SH-SY5Y (cell line): ENCODE measurements around the gene ARL2.

Experiments used
- GATA2 ChIP-seq: IDR thresholded peaks from 2 replicates; pipeline ENCODE4 v1.6.1; 2011; ENCODE audit warnings: mild to moderate bottlenecking, low read depth, low read length
- GATA3 ChIP-seq: IDR thresholded peaks from 2 replicates; pipeline ENCODE4 v1.6.1; 2011; ENCODE audit warnings: low read depth, mild to moderate bottlenecking, low read length, moderate library complexity

The ARL2 gene

DNA sequence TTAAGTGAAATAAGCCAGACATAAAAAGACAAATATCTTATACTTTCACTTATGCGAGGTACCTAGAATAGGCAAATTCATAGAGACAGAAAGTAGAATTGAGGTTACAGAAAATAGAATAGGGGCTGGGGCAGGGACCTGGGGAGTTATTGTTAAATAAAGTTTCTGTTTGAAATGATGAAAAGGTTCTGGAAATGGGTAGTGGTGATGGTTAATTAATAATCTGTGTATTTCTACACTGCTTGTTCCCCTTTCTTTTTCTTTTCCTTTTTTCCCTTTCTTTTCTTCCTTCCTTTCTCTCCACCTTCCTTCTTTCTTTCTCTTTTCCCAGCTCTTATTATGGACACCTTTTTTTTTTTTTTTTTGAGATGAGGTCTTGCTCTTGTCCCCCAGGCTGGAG is 41.6 kb downstream of the ARL2 start:
- TF ChIP-seq GATA3 (no peak), GATA2 (no peak)

DNA sequence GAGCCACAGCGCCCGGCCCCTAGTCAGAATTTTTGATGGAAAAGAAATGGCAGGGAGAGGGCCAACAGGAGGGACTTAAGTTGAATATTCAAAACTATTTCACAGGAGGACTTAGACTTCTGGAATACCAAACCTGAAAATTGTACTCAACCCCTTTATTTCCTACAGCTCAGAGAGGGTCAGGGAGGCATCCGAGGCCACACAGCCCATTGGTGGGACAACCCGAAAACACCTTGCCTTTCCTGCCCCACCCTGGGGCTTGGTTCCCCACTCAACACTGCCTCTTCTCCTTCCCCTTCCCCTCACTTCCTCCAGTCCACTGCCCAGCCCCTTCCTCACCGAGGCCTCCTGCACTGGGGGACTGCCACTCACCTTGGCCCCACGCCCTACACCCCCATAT is 43.0 kb downstream of the ARL2 start:
- TF ChIP-seq GATA2 (no peak), GATA3 (no peak)

DNA sequence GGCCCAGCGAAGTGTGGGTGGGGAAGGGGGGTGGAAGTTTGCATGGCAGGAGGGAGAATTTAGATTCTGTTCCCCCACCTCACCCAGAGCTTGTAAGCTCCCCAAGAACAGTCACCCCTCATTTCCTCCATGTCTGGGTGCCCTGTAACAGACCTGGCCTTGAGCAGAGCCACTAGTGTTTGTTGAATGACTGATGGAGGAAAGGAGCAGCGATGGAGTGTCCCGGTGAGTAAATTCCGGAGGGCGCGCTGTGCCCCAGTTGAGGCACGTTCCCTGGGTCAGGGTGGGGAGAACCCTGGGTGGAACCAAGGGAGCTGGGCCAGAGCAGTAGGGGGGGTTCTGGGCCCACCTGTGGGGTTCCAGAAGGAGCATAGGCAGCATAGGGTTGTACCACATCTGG is 43.6 kb downstream of the ARL2 start:
- TF ChIP-seq GATA3 (no peak), GATA2 (no peak)

DNA sequence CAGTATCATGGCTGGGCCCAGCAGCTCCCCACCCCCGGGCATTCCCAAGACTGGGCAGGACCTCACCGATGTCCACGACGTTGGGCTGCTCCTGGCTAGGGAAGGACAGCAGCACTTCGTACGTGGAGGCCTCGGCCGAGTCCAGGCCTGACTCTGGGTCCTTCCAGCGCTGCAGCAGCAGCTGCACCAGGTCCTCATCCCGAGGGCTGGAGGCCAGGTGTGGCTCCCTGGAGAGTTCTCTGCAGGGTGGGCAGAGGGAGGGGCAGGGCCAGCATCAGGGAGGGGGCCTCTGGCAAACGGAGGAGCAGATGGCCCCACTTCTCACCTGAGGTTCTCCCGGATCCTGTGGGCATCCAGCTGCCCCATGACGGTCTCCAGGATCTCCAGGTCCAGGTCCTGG is 44.1 kb downstream of the ARL2 start:
- no peak for TF ChIP-seq GATA3
- no peak for TF ChIP-seq GATA2

DNA sequence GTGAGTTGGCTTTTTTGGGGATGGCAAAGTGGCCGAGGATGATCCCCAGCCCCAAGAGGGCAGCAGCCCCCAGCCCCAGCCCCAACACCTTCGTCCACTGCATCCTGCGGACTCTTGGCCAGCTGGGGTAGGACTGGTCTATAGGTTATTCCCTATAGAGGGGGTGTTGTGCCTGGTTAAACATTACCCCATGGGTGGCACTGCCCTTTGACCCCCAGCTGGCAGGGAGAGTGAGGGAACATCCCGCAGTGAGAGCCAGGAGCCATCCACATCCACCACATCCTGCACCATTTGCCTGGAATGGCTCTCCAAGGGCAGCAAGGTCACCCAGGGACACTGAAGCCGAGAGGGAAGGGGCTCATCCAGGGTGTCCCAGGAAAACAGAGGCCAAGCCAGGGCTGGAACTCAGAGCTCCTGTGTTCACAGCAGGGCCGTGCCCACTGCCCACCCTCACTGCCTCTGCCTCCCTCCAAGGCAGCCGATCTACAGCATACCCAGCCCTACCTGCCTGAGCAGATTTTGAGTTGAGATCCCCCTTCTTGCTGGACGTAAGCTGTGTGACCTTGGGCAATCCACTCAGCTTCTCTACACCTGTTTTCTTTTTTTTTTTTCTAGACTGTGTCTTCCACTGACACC is 44.6 kb downstream of the ARL2 start, which contains the start of gene NAALADL1:
Gene NAALADL1, minus strand, starts transcription at position 135 of the 636 bp plus-strand sequence. Its CDS starts 32 bp downstream, at position 103.
- no peak for TF ChIP-seq GATA3
- no peak for TF ChIP-seq GATA2

DNA sequence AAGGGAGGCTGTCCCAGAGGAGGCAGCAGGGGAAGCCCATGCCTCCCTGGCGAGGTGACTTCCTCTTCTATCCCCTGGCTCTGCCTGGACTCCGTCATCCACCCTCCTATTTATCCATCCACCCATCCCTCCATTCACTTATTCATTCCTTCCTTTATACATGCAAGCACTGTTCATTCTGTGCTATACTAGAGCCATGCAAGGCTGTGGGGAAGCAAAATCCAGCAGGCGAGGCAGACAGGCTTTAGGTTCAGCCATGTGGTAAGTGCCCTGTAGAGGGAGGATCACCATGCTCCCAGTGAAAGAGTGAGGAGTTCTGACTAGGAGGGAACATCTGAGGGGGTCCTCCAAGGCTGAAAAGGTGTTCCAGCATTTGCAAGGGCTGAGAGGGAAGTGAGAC is 45.6 kb downstream of the ARL2 start:
- no peak for TF ChIP-seq GATA2
- no peak for TF ChIP-seq GATA3

GRCh38 chr11:65059959-65060824 is 46.2 kb downstream of the ARL2 start:
- no peak for TF ChIP-seq GATA2
- TF ChIP-seq GATA3: no peak

DNA sequence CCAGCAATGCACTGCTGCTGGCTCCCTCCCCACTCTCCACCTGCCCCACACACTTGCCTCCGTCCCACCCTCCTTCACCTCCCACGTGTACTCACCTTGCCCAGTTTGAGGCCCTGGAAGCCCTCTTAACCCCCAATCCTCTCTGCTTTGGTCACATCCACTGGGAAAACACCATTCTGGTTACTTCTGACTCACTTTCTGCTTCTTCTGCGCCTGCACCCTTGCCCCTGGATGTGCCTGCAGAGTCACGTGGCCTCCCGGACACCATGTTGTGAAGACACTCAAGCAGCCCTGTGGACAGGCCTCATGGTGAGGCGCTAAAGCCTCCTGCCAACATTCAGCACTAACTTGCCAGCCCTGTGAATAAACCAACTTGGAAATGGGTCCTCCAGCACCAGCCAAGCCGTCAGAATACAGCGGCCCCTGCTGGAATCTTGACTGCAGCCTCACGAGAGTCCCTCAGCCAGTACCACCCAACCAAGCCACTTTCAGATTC is 47.0 kb downstream of the ARL2 start:
- TF ChIP-seq GATA2 (no peak), GATA3 (no peak)

DNA sequence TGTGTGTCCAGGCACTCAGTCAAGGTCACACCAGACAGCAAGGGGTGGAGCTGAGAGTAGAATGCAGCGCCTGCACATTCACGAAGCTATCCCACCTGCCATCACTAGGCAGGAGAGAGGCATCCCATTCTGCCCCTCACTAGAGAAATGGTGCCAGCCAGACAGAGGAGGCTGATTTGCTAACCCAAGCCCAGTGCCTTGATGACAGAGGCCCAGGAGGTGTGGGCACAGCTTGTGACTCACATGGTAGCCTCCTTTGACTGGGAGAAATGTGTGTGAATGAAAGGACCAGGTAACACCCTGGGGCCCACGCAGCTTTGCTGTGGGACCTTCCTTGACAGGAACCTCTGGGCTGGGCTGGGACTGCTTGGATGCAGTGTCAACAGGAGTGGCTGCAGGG is 49.6 kb downstream of the ARL2 start:
- no peak for TF ChIP-seq GATA3
- no peak for TF ChIP-seq GATA2

DNA sequence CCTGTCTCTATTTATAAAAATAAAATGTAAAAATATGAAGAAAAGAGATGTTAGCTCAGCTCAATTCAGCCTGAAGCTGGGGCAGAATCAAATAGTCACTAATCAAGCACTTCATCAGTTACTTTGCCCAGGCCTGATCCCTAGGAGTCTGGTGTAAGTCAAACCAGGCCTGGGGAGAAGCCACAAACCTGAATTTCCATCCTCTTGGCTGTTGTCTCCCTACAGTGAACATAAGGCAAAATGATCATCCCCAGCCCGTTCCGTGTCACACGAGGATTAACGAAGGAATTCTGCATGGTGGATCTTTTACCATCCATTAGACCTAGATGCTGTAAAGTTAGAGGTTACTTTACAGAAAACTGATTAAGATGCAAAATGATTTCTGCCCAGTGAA is 50.9 kb downstream of the ARL2 start:
- TF ChIP-seq GATA2 (no peak), GATA3 (no peak)

DNA sequence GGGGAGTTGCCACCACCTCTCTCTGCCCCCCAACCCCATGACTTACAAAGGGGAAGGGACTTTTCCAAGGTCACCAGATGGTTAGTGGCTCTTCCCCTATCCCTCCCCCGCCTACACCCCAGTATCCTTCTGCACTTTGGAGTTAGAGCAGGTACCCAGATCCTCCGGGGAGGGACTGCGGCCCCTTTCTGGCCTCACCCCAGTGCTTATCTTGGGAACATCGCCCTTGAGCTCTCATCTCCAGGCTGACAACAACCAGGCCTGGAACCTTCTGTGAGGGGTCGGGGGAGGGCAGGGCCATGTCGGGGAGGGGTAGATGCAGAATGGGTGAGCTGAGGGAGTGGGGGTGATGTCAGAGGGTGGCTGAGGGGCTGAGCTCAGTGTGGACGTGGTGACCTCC is 51.9 kb downstream of the ARL2 start:
- TF ChIP-seq GATA2 (no peak), GATA3 (no peak)

GRCh38 chr11:65066315-65066714 is 52.4 kb downstream of the ARL2 start:
- TF ChIP-seq GATA2 (no peak), GATA3 (no peak)

DNA sequence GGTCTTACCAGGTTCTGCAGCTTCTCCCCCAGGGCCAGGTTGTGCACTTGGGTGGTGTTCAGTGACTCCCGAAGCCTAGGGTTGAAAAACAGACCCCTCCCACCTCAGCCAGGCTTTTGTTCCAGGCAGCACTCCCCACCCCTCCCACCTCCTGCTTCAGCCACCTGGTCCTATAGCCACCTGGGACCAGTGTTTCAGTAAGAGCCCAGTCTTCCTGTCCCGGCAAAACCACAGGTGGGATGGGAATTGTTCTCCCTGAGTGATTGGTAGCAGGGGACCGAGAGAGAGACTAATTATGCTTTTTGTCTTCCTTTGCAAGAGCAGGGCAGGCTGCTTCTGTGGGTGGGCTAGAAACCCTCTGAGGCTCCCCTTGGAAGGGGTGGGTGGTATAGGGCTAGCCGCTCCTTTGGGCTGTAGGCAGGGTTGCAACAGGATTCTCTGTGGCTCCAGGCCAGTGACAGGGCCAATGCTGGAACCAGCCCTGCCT is 52.9 kb downstream of the ARL2 start:
- no peak for TF ChIP-seq GATA2
- no peak for TF ChIP-seq GATA3

GRCh38 chr11:65067446-65067845 is 53.5 kb downstream of the ARL2 start:
- TF ChIP-seq GATA3 (no peak), GATA2 (no peak)

DNA sequence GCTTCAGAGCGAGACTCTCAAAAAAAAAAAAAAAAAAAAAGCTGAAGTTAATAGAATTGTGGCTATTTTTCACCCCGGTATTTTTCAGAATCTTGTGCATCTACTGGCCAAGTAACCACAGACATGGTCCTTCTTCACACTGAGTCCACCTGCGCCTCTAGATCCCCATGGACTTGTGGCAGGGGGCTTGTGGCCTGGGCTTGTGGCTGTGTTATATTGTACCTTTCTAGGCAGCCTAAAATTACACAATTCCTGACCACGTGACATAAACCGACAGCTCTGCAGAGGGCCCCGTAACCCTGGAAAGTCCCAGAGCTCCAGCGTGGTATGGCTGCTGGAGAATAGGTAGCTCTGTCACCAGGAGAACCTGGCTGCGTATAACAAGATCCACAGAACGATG is 55.3 kb downstream of the ARL2 start:
- TF ChIP-seq GATA3 (no peak), GATA2 (no peak)
